ENCODE results near the gene HNRNPC.

Gene HNRNPC

GRCh38 chr14:21205678-21206581 lies 63.3 kb downstream of the HNRNPC start:
- H3K27ac ChIP-seq: no peak overlapping the region
- no peak overlapping the region for H3K4me2 ChIP-seq
- H4K20me1 ChIP-seq: peaks cover 62 to 96% (median 89%) of the 10 kb centered on the region in 11 experiments
- peaks cover 0 to 27% (median 0%) of the 10 kb centered on the region in 10 experiments; a peak in 6 of 20 replicates for H3K4me1 ChIP-seq
- no peak for TF ChIP-seq Cebpa-rat (IDR thresholded peaks at IDR 0.05)
- H3K9me3 ChIP-seq (replicated peaks in 1 of 11): no peaks in the 10 kb centered on the region
- no peaks in the 10 kb centered on the region for H3K27me3 ChIP-seq
- H3K4me3 ChIP-seq: no peak overlapping the region
- no peak overlapping the region for H3K9ac ChIP-seq
- H3K36me3 ChIP-seq: peaks cover 67 to 93% (median 83%) of the 10 kb centered on the region in 11 experiments

- H3K9me3 ChIP-seq (replicated peaks in 1 of 11): no peaks in the 10 kb centered on the region
- TF ChIP-seq Cebpa-rat (IDR thresholded peaks at IDR 0.05): no peak
- H3K4me3 ChIP-seq: no peak overlapping the region
- no peaks in the 10 kb centered on the region for H3K27me3 ChIP-seq
- H3K4me2 ChIP-seq: no peak overlapping the region
- no peak overlapping the region for H3K27ac ChIP-seq
- no peak overlapping the region for H3K9ac ChIP-seq
- H4K20me1 ChIP-seq: peaks cover 60 to 100% (median 86%) of the 10 kb centered on the region in 11 experiments
- peaks cover 0 to 27% (median 0%) of the 10 kb centered on the region in 10 experiments; a peak in 6 of 20 replicates for H3K4me1 ChIP-seq
- peaks cover 64 to 90% (median 78%) of the 10 kb centered on the region in 11 experiments for H3K36me3 ChIP-seq
Measured at GRCh38 chr14:21205026-21205677, 64.1 kb downstream of the HNRNPC start.

- H3K9me3 ChIP-seq (replicated peaks in 1 of 11): no peaks in the 10 kb centered on the region
- peaks cover 0 to 27% (median 0%) of the 10 kb centered on the region in 10 experiments; a peak in 6 of 20 replicates for H3K4me1 ChIP-seq
- peaks cover 53 to 95% (median 78%) of the 10 kb centered on the region in 11 experiments for H4K20me1 ChIP-seq
- no peak for TF ChIP-seq Cebpa-rat (IDR thresholded peaks at IDR 0.05)
- H3K9ac ChIP-seq: no peak overlapping the region
- no peak overlapping the region for H3K4me3 ChIP-seq
- H3K27ac ChIP-seq: no peak overlapping the region
- peak overlapping the region in 1 of 11 experiments; percentile 11; a peak in 1 of 22 replicates for H3K4me2 ChIP-seq
- no peaks in the 10 kb centered on the region for H3K27me3 ChIP-seq
- peaks cover 56 to 82% (median 70%) of the 10 kb centered on the region in 11 experiments for H3K36me3 ChIP-seq
Measured at GRCh38 chr14:21204167-21205025, 64.8 kb downstream of the HNRNPC start.

GRCh38 chr14:21203470-21204166 lies 65.6 kb downstream of the HNRNPC start:
- TF ChIP-seq Cebpa-rat (IDR thresholded peaks at IDR 0.05): no peak
- H3K4me3 ChIP-seq: no peak overlapping the region

GRCh38 chr14:21202463-21203358 lies 66.5 kb downstream of the HNRNPC start:
- H3K9ac ChIP-seq: no peak overlapping the region
- H3K9me3 ChIP-seq (replicated peaks in 1 of 11): peaks cover 0 to 7% (median 3%) of the 10 kb centered on the region in 11 experiments; a peak in 8 of 22 replicates
- H3K4me2 ChIP-seq: peak overlapping the region in 2 of 11 experiments; percentile 3 to 29; a peak in 2 of 22 replicates
- no peak overlapping the region for H3K4me3 ChIP-seq
- TF ChIP-seq Cebpa-rat (IDR thresholded peaks at IDR 0.05): no peak
- no peaks in the 10 kb centered on the region for H3K27me3 ChIP-seq
- H3K4me1 ChIP-seq: peaks cover 0 to 27% (median 0%) of the 10 kb centered on the region in 10 experiments; a peak in 6 of 20 replicates
- H3K27ac ChIP-seq: no peak overlapping the region
- peaks cover 39 to 65% (median 53%) of the 10 kb centered on the region in 11 experiments for H3K36me3 ChIP-seq
- peaks cover 38 to 80% (median 63%) of the 10 kb centered on the region in 11 experiments for H4K20me1 ChIP-seq

More at GRCh38 chr14:21203470-21204166, 65.6 kb downstream of the HNRNPC start:
- Histone ChIP-seq H4K20me1 (peaks cover 45 to 89% (median 72%) of the 10 kb centered on the region in 11 experiments), H3K27me3 (no peaks in the 10 kb centered on the region), H3K9me3 (replicated peaks in 1 of 11) (no peaks in the 10 kb centered on the region), H3K36me3 (peaks cover 48 to 75% (median 62%) of the 10 kb centered on the region in 11 experiments), H3K27ac (no peak overlapping the region; a peak in 1 of 22 replicates), H3K4me1 (peaks cover 0 to 27% (median 0%) of the 10 kb centered on the region in 10 experiments; a peak in 6 of 20 replicates), H3K4me2 (peak overlapping the region in 2 of 11 experiments; percentile 3 to 11; a peak in 2 of 22 replicates), H3K9ac (no peak overlapping the region)

- TF ChIP-seq Cebpa-rat (IDR thresholded peaks at IDR 0.05): no peak
- Histone ChIP-seq H3K27me3 (no peaks in the 10 kb centered on the region), H3K9me3 (replicated peaks in 1 of 11) (peaks cover 0 to 15% (median 8%) of the 10 kb centered on the region in 11 experiments; a peak in 10 of 22 replicates), H3K4me3 (no peak overlapping the region), H3K27ac (no peak overlapping the region), H3K9ac (no peak overlapping the region), H3K4me1 (peaks cover 0 to 27% (median 0%) of the 10 kb centered on the region in 10 experiments; a peak in 6 of 20 replicates), H3K36me3 (peaks cover 31 to 57% (median 45%) of the 10 kb centered on the region in 11 experiments), H4K20me1 (peaks cover 30 to 72% (median 55%) of the 10 kb centered on the region in 11 experiments), H3K4me2 (no peak overlapping the region)
Measured at GRCh38 chr14:21201732-21202462, 67.3 kb downstream of the HNRNPC start.

Measured in BLaER1 treated with 17β-estradiol and CSF1 and Interleukin-3, amounts not matched to agents 10 nM and 100 nM (cell line).